HepG2 (cell line): ENCODE results near the gene PNKD. TPM values are rescaled to one million over a fixed set of nuclear protein-coding genes. Genes with fewer than 3 reads are reported as not detected.
A peak's percentile ranks its signal among the peaks of the same experiment; 100 is the strongest.

Source experiments
- GRHL1 ChIP-seq: sonication (generic); formaldehyde crosslinking; conservative IDR thresholded peaks from 2 replicates; pipeline ENCODE4 v1.8.0; 2022; ENCODE audit warnings: missing genetic modification reagents
- HOXD1 ChIP-seq: sonication (generic); formaldehyde crosslinking; IDR thresholded peaks from 2 replicates; pipeline ENCODE4 v1.5.0; 2020; ENCODE audit warnings: missing genetic modification reagents
- IKZF4 ChIP-seq: sonication (generic); formaldehyde crosslinking; IDR thresholded peaks from 2 replicates; pipeline ENCODE4 v1.5.1; 2020; ENCODE audit warnings: borderline replicate concordance, mild to moderate bottlenecking, low read depth, missing genetic modification reagents; ENCODE audit errors: not compliant biosample characterization
- MEIS2 ChIP-seq: sonication (generic); formaldehyde crosslinking; IDR thresholded peaks from 2 replicates; pipeline ENCODE4 v1.9.0; 2021; ENCODE audit warnings: mild to moderate bottlenecking, missing genetic modification reagents
- POLR2G ChIP-seq: fragments of 200-400 bp; formaldehyde crosslinking; IDR thresholded peaks from 2 replicates; pipeline ENCODE4 v1.6.1; 2018; ENCODE audit warnings: mild to moderate bottlenecking, low read depth, low read length, moderate library complexity
- REXO4 ChIP-seq: sonication (generic); formaldehyde crosslinking; IDR thresholded peaks from 2 replicates; pipeline ENCODE4 v1.8.0; 2022; ENCODE audit warnings: missing genetic modification reagents, mild to moderate bottlenecking, borderline replicate concordance
- SMAD9 ChIP-seq: sonication (generic); formaldehyde crosslinking; IDR thresholded peaks from 2 replicates; pipeline ENCODE4 v1.5.1; 2020; ENCODE audit warnings: mild to moderate bottlenecking, missing genetic modification reagents
- STAG1 ChIP-seq: sonication (generic); formaldehyde crosslinking; IDR thresholded peaks from 2 replicates; pipeline ENCODE4 v1.4.0; 2020; ENCODE audit warnings: missing genetic modification reagents
- ZNF607 ChIP-seq: sonication (generic); formaldehyde crosslinking; IDR thresholded peaks from 2 replicates; pipeline ENCODE4 v1.5.1; 2020; ENCODE audit warnings: missing genetic modification reagents, mild to moderate bottlenecking, borderline replicate concordance
- ZZZ3 ChIP-seq: sonication (generic); formaldehyde crosslinking; IDR thresholded peaks from 2 replicates; pipeline ENCODE4 v1.4.0; 2020; ENCODE audit warnings: missing genetic modification reagents, mild to moderate bottlenecking, borderline replicate concordance
- polyA plus RNA-seq, 8 experiments: library from polyadenylated mRNA; depleted of rRNA in 3 of 8; stranded (reverse) in 7 of 8; unstranded in 1 of 8; fragments of >200 nt; fragmentation: Illumina TruSeq in 4 of 8; extraction: Trizol in 4 of 8; gene quantifications; 2 replicates each; pipeline versions ENCODE4 v1.2.1 to v1.2.3, GENCODE V29; 2011 to 2016; ENCODE audit warnings: low read depth in 4 of 8, missing spikeins in 1 of 8, mixed read lengths in 1 of 8; ENCODE audit not compliant: insufficient read depth in 1 of 8
- total RNA-seq, 5 experiments: library from RNA; depleted of rRNA; stranded (reverse); fragments of >200 nt; fragmentation: Illumina TruSeq; extraction: Trizol; gene quantifications; 2 replicates each; pipeline ENCODE4 v1.2.3, GENCODE V29; 2016; ENCODE audit warnings: low read depth in 1 of 5
- TF ChIP-seq, protein P1 (sequence below): sonication (generic); IDR thresholded peaks from 2 replicates; pipeline ENCODE4 v1.6.1; 2016; ENCODE audit warnings: low read depth, borderline replicate concordance
- TF ChIP-seq, protein P2 (sequence below): sonication (generic); formaldehyde crosslinking; IDR thresholded peaks from 2 replicates; pipeline ENCODE4 v1.5.0; 2020; ENCODE audit warnings: mild to moderate bottlenecking, missing genetic modification reagents

The PNKD gene
- total and polyA plus RNA-seq, 2 of the 13 experiments (the other 11 are each of a cell fraction or from before 2014, with no cell fraction given) = 55.9 to 80.4 TPM

DNA sequence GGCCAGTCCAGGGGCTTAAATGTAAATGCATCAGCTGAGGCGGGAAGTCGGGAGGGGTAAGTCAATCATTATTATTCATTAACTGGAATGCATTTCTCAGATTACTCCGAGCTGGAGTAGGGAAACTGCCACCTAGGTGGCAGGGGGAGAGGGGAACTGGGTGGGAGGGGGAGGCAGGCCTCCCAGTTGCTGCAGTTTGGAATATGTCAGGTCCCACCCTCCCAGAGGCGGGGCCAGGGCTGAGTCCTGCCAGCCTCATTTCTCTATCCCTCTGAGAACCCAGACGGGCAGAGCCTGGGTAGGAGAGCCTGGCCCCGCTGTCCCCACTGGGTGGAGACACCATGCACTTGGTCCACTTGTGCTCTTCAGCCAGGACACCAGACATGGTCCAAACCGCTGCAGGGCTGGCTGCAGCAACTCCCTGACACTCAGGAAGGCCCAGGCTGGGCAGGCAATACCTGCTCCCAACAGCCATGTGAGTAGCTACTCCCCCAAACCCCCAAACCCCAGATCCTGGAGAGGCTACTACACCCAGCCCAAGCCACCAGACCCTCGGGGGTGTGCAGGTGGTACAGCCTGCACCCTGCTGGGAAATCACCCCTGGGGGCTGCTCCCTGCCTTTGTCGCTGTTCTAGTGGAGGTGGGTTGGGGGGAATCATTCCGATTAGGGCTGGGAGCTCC, 9.4 kb upstream of the PNKD start, which contains the start of gene GPBAR1 (continued):
- TF ChIP-seq, protein P1, sequence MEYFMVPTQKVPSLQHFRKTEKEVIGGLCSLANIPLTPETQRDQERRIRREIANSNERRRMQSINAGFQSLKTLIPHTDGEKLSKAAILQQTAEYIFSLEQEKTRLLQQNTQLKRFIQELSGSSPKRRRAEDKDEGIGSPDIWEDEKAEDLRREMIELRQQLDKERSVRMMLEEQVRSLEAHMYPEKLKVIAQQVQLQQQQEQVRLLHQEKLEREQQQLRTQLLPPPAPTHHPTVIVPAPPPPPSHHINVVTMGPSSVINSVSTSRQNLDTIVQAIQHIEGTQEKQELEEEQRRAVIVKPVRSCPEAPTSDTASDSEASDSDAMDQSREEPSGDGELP = peak; percentile 24; the same call in 1 of the 2 replicates
- TF ChIP-seq ZNF607 (CRISPR knock-in tag) (no peak), MEIS2 (no peak), HOXD1 (no peak), REXO4 (CRISPR knock-in tag) (no peak), IKZF4 (CRISPR knock-in tag) (peak; percentile 39), GRHL1 (CRISPR knock-in tag) (no peak), ZZZ3 (no peak), POLR2G (no peak), STAG1 (CRISPR knock-in tag) (peak; percentile 36), SMAD9 (CRISPR knock-in tag) (no peak)
- TF ChIP-seq, protein P2, sequence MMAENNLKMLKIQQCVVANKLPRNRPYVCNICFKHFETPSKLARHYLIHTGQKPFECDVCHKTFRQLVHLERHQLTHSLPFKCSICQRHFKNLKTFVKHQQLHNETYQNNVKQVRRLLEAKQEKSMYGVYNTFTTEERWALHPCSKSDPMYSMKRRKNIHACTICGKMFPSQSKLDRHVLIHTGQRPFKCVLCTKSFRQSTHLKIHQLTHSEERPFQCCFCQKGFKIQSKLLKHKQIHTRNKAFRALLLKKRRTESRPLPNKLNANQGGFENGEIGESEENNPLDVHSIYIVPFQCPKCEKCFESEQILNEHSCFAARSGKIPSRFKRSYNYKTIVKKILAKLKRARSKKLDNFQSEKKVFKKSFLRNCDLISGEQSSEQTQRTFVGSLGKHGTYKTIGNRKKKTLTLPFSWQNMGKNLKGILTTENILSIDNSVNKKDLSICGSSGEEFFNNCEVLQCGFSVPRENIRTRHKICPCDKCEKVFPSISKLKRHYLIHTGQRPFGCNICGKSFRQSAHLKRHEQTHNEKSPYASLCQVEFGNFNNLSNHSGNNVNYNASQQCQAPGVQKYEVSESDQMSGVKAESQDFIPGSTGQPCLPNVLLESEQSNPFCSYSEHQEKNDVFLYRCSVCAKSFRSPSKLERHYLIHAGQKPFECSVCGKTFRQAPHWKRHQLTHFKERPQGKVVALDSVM (CRISPR knock-in tag) = no peak
